HCT116 (cell line): ENCODE results near the gene RAD21L1. TPM values are rescaled to one million over a fixed set of nuclear protein-coding genes. Genes with fewer than 3 reads are reported as not detected.
A peak's percentile ranks its signal among the peaks of the same experiment; 100 is the strongest.

Experiments
- ATAC-seq: fragments of 200-7000 bp; cut with Tn5 transposase; 2 replicates; pipeline ENCODE4 v1.9.1; 2020; ENCODE audit warnings: mild to moderate bottlenecking, moderate library complexity
- BruUV-seq: library from RNA; stranded (reverse); fragments of 400-500 nt; replicated peaks from 2 replicates; lab custom pipeline; 2021; lab: Mats Ljungman, UMichigan
- CTCF ChIA-PET: fragments of 300-600 bp; sonication (Branson Sonifier 250); formaldehyde crosslinking; loops from one replicate; lab custom pipeline; 2021; ENCODE audit warnings: antibody characterized with exemption; lab: Charles Lee
- POLR2A ChIA-PET: fragments of 300-600, 350-600 bp; sonication (Branson Sonifier 250); formaldehyde crosslinking; loops from one replicate; lab custom pipeline; 2021; ENCODE audit warnings: antibody characterized with exemption; lab: Charles Lee
- RAD21 ChIA-PET, 2 experiments: fragments of 300-600 bp; sonication (Branson Sonifier 250); formaldehyde crosslinking; loops; one replicate each; lab custom pipeline; 2023; ENCODE audit warnings: low total read pairs in 2 of 2; ENCODE audit not compliant: uncharacterized antibody in 2 of 2, unreplicated experiment in 2 of 2, low non-redundant PET in 1 of 2; lab: Charles Lee
- DNase-seq: peaks from one replicate; pipeline ENCODE4 v3.0.0-alpha.2; 2010; ENCODE audit warnings: low read depth, low spot score
- H2AFZ ChIP-seq: fragments of 200-600 bp; shearing (Covaris generic), sonication (generic); 2 replicates; pipeline ENCODE4 v1.6.1; 2017; ENCODE audit warnings: low read depth, mixed run types, mixed read lengths, antibody characterized with exemption, low read length; ENCODE audit not compliant: poor library complexity, severe bottlenecking
- H3K27ac ChIP-seq: 2 replicates; pipeline ENCODE4 v1.5.1; 2012; ENCODE audit warnings: low read depth, low read length
- H3K27me3 ChIP-seq: fragments of 200-600 bp; sonication (generic); 2 replicates; pipeline ENCODE4 v1.6.1; 2016; ENCODE audit warnings: mixed run types, low read length, mixed read lengths; ENCODE audit not compliant: insufficient read depth
- H3K36me3 ChIP-seq, 2 experiments: fragments of 200-500 bp in 1 of 2; fragments of 200-600 bp in 1 of 2; sonication (Bioruptor generic) in 1 of 2; sonication (generic) in 1 of 2; 2 replicates each; pipeline versions ENCODE4 v1.5.1 to v1.6.1; 2014 to 2016; ENCODE audit warnings: low read length in 2 of 2, inconsistent platforms in 1 of 2, mixed read lengths in 1 of 2, mixed run types in 1 of 2; ENCODE audit not compliant: insufficient read depth in 2 of 2, control insufficient read depth in 1 of 2
- H3K4me1 ChIP-seq, 2 experiments: fragments of 200-600 bp in 1 of 2; sonication (generic) in 1 of 2; 2 replicates each; pipeline versions ENCODE4 v1.5.1 to v1.6.1; 2012 to 2017; ENCODE audit warnings: low read length in 2 of 2, inconsistent platforms in 1 of 2, mild to moderate bottlenecking in 1 of 2, mixed read lengths in 1 of 2, mixed run types in 1 of 2, moderate library complexity in 1 of 2; ENCODE audit not compliant: insufficient read depth in 2 of 2, control insufficient read depth in 1 of 2
- H3K4me2 ChIP-seq: fragments of 200-600 bp; sonication (generic); 2 replicates; pipeline ENCODE4 v1.6.1; 2017; ENCODE audit warnings: mixed run types, low read length, mixed read lengths
- H3K4me3 ChIP-seq, 2 experiments: fragments of 200-600 bp in 1 of 2; sonication (generic) in 1 of 2; replicated peaks in 1 of 2; 2 replicates each; pipeline ENCODE4 v1.5.1; 2011 to 2016; ENCODE audit warnings: low read length in 2 of 2, control low read depth in 1 of 2, low read depth in 1 of 2, mild to moderate bottlenecking in 1 of 2, mixed read lengths in 1 of 2, mixed run types in 1 of 2
- H3K79me2 ChIP-seq: fragments of 200-600 bp; sonication (generic); 2 replicates; pipeline ENCODE4 v1.6.1; 2017; ENCODE audit warnings: mild to moderate bottlenecking, mixed run types, low read length, moderate library complexity, mixed read lengths; ENCODE audit not compliant: insufficient read depth
- H3K9ac ChIP-seq: fragments of 200-600 bp; sonication (generic); 2 replicates; pipeline ENCODE4 v1.6.1; 2016; ENCODE audit warnings: low read length, mixed read lengths
- H3K9me2 ChIP-seq: fragments of 200-600 bp; sonication (generic), shearing (Covaris generic); 2 replicates; pipeline ENCODE4 v1.6.1; 2017; ENCODE audit warnings: mixed run types, mild to moderate bottlenecking, moderate library complexity; ENCODE audit not compliant: insufficient read depth
- H3K9me3 ChIP-seq, 2 experiments: fragments of 200-500 bp in 1 of 2; fragments of 200-600 bp in 1 of 2; sonication (Bioruptor generic) in 1 of 2; sonication (generic) in 1 of 2; 2 replicates each; pipeline ENCODE4 v1.6.1; 2014 to 2017; ENCODE audit warnings: low read length in 2 of 2, mixed read lengths in 2 of 2, inconsistent platforms in 1 of 2, low read depth in 1 of 2, mild to moderate bottlenecking in 1 of 2, mixed run types in 1 of 2, moderate library complexity in 1 of 2; ENCODE audit not compliant: control insufficient read depth in 1 of 2, insufficient read depth in 1 of 2
- H4K20me1 ChIP-seq: fragments of 200-600 bp; sonication (generic), shearing (Covaris generic); 2 replicates; pipeline ENCODE4 v1.6.1; 2017; ENCODE audit warnings: mixed run types, mild to moderate bottlenecking, moderate library complexity; ENCODE audit not compliant: insufficient read depth
- CEBPB ChIP-seq: IDR thresholded peaks from 2 replicates; pipeline ENCODE4 v1.6.1; 2012; ENCODE audit warnings: low read depth
- EGR1 ChIP-seq: IDR thresholded peaks from 2 replicates; pipeline ENCODE4 v1.6.1; 2012; ENCODE audit warnings: low read depth
- EZH2 ChIP-seq: fragments of 200-600 bp; sonication (generic); IDR thresholded peaks from 2 replicates; pipeline ENCODE4 v1.6.1; 2017; ENCODE audit warnings: antibody characterized with exemption, mixed run types
- EZH2phosphoT487 ChIP-seq: fragments of 200-600 bp; IDR thresholded peaks from 2 replicates; pipeline ENCODE4 v1.6.1; 2018; ENCODE audit warnings: antibody characterized with exemption, borderline replicate concordance
- FOSL1 ChIP-seq: IDR thresholded peaks from 2 replicates; pipeline ENCODE4 v1.6.1; 2012; ENCODE audit warnings: low read depth
- JUND ChIP-seq: IDR thresholded peaks from 2 replicates; pipeline ENCODE4 v1.6.1; 2012
- MAX ChIP-seq: IDR thresholded peaks from 2 replicates; pipeline ENCODE4 v1.6.1; 2012
- POLR2A ChIP-seq: IDR thresholded peaks from 2 replicates; pipeline ENCODE4 v1.7.0; 2011; ENCODE audit warnings: borderline replicate concordance; ENCODE audit not compliant: insufficient read depth, insufficient read length; ENCODE audit errors: extremely low read depth
- SIN3A ChIP-seq: IDR thresholded peaks from 2 replicates; pipeline ENCODE4 v1.6.1; 2012; ENCODE audit warnings: low read depth
- SP1 ChIP-seq: IDR thresholded peaks from 2 replicates; pipeline ENCODE4 v1.6.1; 2012; ENCODE audit warnings: low read depth
- SRF ChIP-seq: IDR thresholded peaks from 2 replicates; pipeline ENCODE4 v1.6.1; 2012; ENCODE audit warnings: low read depth
- TCF7L2 ChIP-seq: IDR thresholded peaks from 2 replicates; pipeline ENCODE4 v1.7.0; 2011; ENCODE audit warnings: borderline replicate concordance, inconsistent platforms; ENCODE audit not compliant: insufficient read depth, insufficient read length; ENCODE audit errors: extremely low read depth
- YY1 ChIP-seq: IDR thresholded peaks from 2 replicates; pipeline ENCODE4 v1.6.1; 2011; ENCODE audit warnings: low read length, low read depth, moderate library complexity, mild to moderate bottlenecking; ENCODE audit not compliant: insufficient replicate concordance; ENCODE audit errors: extremely low read depth
- ZFX ChIP-seq: fragments of 450-650 bp; IDR thresholded peaks from 2 replicates; pipeline ENCODE4 v1.6.1; 2017
- ZNF274 ChIP-seq: fragments of 200-500 bp; sonication (Bioruptor generic); IDR thresholded peaks from 2 replicates; pipeline ENCODE4 v1.6.1; 2014; ENCODE audit warnings: mild to moderate bottlenecking, low read depth, low read length, inconsistent platforms
- intact Hi-C: fragments of 100-400 bp; cut with micrococcal nuclease; formaldehyde crosslinking; loops from 2 replicates; pipeline ENCODE4 v1.10.0; 2022
- total RNA-seq: library from RNA; stranded (reverse); gene quantifications from one replicate; pipeline ENCODE4 v1.2.1, GENCODE V29; 2021; ENCODE audit not compliant: unreplicated experiment
- TF ChIP-seq, protein P1 (sequence below): IDR thresholded peaks from 2 replicates; pipeline ENCODE4 v1.6.1; 2012; ENCODE audit warnings: low read depth

Gene RAD21L1
- total RNA-seq, 1 experiment from 2014 or later, result 0.17 TPM

DNA sequence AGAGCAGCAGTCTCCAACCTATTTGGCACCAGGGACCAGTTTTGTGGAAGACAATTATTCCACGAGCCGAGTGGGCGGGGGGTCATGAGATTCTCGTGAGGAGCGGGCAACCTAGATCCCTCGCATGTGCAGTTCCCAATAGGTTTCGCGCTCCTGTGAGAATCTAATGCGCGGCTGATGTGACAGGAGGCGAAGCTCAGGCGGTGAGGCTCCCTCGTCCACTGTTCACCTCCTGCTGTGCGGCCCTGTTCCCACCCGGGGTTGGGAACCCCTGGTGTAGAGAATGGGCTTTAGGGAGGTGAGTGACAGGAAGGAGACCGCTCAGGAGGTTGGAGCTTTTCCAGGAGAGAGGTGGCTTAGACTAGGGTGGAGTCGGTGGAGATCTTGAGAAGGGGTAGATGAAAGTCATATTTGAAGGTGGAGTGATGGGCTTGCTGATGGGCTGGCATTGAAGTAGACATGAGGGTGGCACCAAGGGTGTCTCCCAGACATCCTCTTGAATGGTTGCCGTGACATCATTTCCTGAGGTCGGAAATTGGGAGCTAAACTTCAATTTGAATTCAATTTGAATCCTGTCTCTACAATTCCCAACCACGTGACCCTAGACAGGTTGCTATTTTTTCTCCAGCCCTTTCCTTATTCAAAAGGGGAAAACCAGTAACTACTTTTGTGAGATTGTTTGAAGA lies 1.5 kb upstream of the RAD21L1 start:
- POLR2A ChIA-PET, result no interaction called here
- Histone ChIP-seq H3K4me1 (peaks cover 6 to 18% of the 10 kb centered on the region in 2 experiments), H3K9ac (no peak overlapping the region), H4K20me1 (no peaks in the 10 kb centered on the region), H3K4me3 (no peak overlapping the region), H3K4me2 (0 out of 2 replicates have a peak overlapping the region, but pooled peaks have one; percentile 16), H3K36me3 (no peaks in the 10 kb centered on the region), H3K9me2 (no peaks in the 10 kb centered on the region), H3K79me2 (no peaks in the 10 kb centered on the region)
- no TSS peak for BruUV-seq
- intact Hi-C loops, result no loop called here
- ATAC-seq (no peak), DNase-seq (no peak)
- RAD21 ChIA-PET, result no interaction called here
- no peak for TF ChIP-seq SRF
- TF ChIP-seq YY1, result no peak
- TF ChIP-seq MAX, result no peak
- TF ChIP-seq JUND, result no peak
- TF ChIP-seq ZFX, result no peak
- TF ChIP-seq POLR2A, result no peak
- no peak for TF ChIP-seq ZNF274
- TF ChIP-seq, all 23 proteins: peak for 0
- Histone ChIP-seq H2AFZ (no peak overlapping the region), H3K27ac (no peak overlapping the region), H3K27me3 (no peaks in the 10 kb centered on the region), H3K9me3 (no peaks in the 10 kb centered on the region)
- CTCF ChIA-PET, result interaction anchor here (1.0 kb wide), 1 partner anchor 12 kb away, joined by 3 read pairs; no protein-coding TSS in a partner anchor

- POLR2A ChIA-PET, result no interaction called here
- Histone ChIP-seq H3K9ac (no peak overlapping the region), H3K9me2 (no peaks in the 10 kb centered on the region), H4K20me1 (no peaks in the 10 kb centered on the region), H3K79me2 (no peaks in the 10 kb centered on the region), H2AFZ (no peak overlapping the region), H3K27me3 (no peaks in the 10 kb centered on the region), H3K27ac (no peak overlapping the region), H3K4me3 (peak overlapping the region; percentile 46 to 51), H3K36me3 (no peaks in the 10 kb centered on the region), H3K9me3 (no peaks in the 10 kb centered on the region), H3K4me1 (peaks cover 6 to 18% of the 10 kb centered on the region in 2 experiments), H3K4me2 (peak overlapping the region; percentile 84)
- BruUV-seq, result no TSS peak
- ATAC-seq, result peak; percentile 84
- CTCF ChIA-PET, result no interaction called here
- RAD21 ChIA-PET, result no interaction called here
- intact Hi-C loops, result no loop called here
- DNase-seq, result no peak
- TF ChIP-seq MAX (no peak), FOSL1 (no peak), SIN3A (no peak), EZH2phosphoT487 (no peak), TCF7L2 (no peak), SP1 (no peak), CEBPB (no peak), JUND (no peak), ZNF274 (no peak), EGR1 (no peak), POLR2A (no peak), EZH2 (no peak), YY1 (no peak)
- TF ChIP-seq, protein P1, sequence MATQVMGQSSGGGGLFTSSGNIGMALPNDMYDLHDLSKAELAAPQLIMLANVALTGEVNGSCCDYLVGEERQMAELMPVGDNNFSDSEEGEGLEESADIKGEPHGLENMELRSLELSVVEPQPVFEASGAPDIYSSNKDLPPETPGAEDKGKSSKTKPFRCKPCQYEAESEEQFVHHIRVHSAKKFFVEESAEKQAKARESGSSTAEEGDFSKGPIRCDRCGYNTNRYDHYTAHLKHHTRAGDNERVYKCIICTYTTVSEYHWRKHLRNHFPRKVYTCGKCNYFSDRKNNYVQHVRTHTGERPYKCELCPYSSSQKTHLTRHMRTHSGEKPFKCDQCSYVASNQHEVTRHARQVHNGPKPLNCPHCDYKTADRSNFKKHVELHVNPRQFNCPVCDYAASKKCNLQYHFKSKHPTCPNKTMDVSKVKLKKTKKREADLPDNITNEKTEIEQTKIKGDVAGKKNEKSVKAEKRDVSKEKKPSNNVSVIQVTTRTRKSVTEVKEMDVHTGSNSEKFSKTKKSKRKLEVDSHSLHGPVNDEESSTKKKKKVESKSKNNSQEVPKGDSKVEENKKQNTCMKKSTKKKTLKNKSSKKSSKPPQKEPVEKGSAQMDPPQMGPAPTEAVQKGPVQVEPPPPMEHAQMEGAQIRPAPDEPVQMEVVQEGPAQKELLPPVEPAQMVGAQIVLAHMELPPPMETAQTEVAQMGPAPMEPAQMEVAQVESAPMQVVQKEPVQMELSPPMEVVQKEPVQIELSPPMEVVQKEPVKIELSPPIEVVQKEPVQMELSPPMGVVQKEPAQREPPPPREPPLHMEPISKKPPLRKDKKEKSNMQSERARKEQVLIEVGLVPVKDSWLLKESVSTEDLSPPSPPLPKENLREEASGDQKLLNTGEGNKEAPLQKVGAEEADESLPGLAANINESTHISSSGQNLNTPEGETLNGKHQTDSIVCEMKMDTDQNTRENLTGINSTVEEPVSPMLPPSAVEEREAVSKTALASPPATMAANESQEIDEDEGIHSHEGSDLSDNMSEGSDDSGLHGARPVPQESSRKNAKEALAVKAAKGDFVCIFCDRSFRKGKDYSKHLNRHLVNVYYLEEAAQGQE, result no peak
Observed at GRCh38 chr20:1225263-1225782, 521 bp upstream of the RAD21L1 start.
